Glomerular visceral epithelial cell (primary cell): ENCODE results near the gene VDR.

ENCODE experiments used
- DNase-seq: peaks from one replicate; pipeline ENCODE4 v3.0.0-alpha.2; 2016; ENCODE audit errors: extremely low spot score

Gene VDR

GRCh38 chr12:47795121-47795813 lies 109.5 kb downstream of the VDR start:
- no peak for DNase-seq

- DNase-seq, result no peak
These were observed 110.1 kb downstream of the VDR start for GRCh38 chr12:47794679-47795078.

GRCh38 chr12:47793015-47793681 lies 111.6 kb downstream of the VDR start:
- no peak for DNase-seq

GRCh38 chr12:47791874-47792273 lies 112.9 kb downstream of the VDR start:
- DNase-seq, result no peak
